HL-60/S4 treated with retinoic acid at 250 ng/mL for 4 days and 3 days (cell line): ENCODE results near the gene OLAH.

ENCODE experiments used
- in situ Hi-C: fragments of 300-500 bp; cut with MboI; formaldehyde crosslinking; loops from 2 replicates; pipeline ENCODE4 v1.7.0; 2022; ENCODE audit warnings: low sequenced_read_pairs

OLAH gene

GRCh38 chr10:15068802-15069201 lies 25.1 kb downstream of the OLAH start:
- in situ Hi-C loops: no loop called here

GRCh38 chr10:15069230-15069629 lies 25.5 kb downstream of the OLAH start:
- in situ Hi-C loops: no loop called here

- in situ Hi-C loops: no loop called here
These were observed 28.6 kb downstream of the OLAH start for GRCh38 chr10:15072358-15072757.

- in situ Hi-C loops: no loop called here
These were observed 31.7 kb downstream of the OLAH start for GRCh38 chr10:15075421-15075820.

GRCh38 chr10:15083674-15084501 lies 40.1 kb downstream of the OLAH start:
- in situ Hi-C loops: no loop called here

- in situ Hi-C loops: no loop called here
These were observed 40.8 kb downstream of the OLAH start for GRCh38 chr10:15084502-15084922.

GRCh38 chr10:15088428-15089261 lies 44.9 kb downstream of the OLAH start, which contains the start of gene ACBD7:
ACBD7 (minus strand) TSS chr10:15088776; CDS start chr10:15088728, 48 bp downstream.
- in situ Hi-C loops: no loop called here

GRCh38 chr10:15091418-15091817 lies 47.7 kb downstream of the OLAH start:
- in situ Hi-C loops: no loop called here

GRCh38 chr10:15092855-15093408 lies 49.2 kb downstream of the OLAH start:
- in situ Hi-C loops: no loop called here

GRCh38 chr10:15096661-15097010 lies 52.9 kb downstream of the OLAH start:
- in situ Hi-C loops: no loop called here

- in situ Hi-C loops: no loop called here
These were observed 53.5 kb downstream of the OLAH start, which contains the start of gene RPP38 for GRCh38 chr10:15097011-15097812. RPP38 (plus strand) TSS chr10:15097355; CDS start chr10:15103315, 5,960 bp downstream.

GRCh38 chr10:15099886-15100285 lies 56.1 kb downstream of the OLAH start:
- in situ Hi-C loops: loop anchor here (25.0 kb wide), 1 partner anchor 588 kb away; no protein-coding TSS in a partner anchor

GRCh38 chr10:15103513-15103912 lies 59.8 kb downstream of the OLAH start:
- in situ Hi-C loops: loop anchor here (25.0 kb wide), 1 partner anchor 591 kb away; no protein-coding TSS in a partner anchor

GRCh38 chr10:15106352-15107013 lies 62.7 kb downstream of the OLAH start:
- in situ Hi-C loops: loop anchor here (25.0 kb wide), 1 partner anchor 594 kb away; no protein-coding TSS in a partner anchor

GRCh38 chr10:15112657-15113056 lies 68.9 kb downstream of the OLAH start:
- in situ Hi-C loops: loop anchor here (25.0 kb wide), 1 partner anchor 600 kb away; no protein-coding TSS in a partner anchor

- in situ Hi-C loops: loop anchor here (25.0 kb wide), 1 partner anchor 601 kb away; no protein-coding TSS in a partner anchor
These were observed 70.0 kb downstream of the OLAH start for GRCh38 chr10:15113766-15114165.

GRCh38 chr10:15116225-15116624 lies 72.5 kb downstream of the OLAH start:
- in situ Hi-C loops: loop anchor here (25.0 kb wide), 1 partner anchor 604 kb away; no protein-coding TSS in a partner anchor

- in situ Hi-C loops: loop anchor here (25.0 kb wide), 1 partner anchor 606 kb away; no protein-coding TSS in a partner anchor
These were observed 74.9 kb downstream of the OLAH start for GRCh38 chr10:15118615-15119014.

- in situ Hi-C loops: loop anchor here (25.0 kb wide), 1 partner anchor 608 kb away; no protein-coding TSS in a partner anchor
These were observed 76.8 kb downstream of the OLAH start for GRCh38 chr10:15120523-15120922.
